Activated CD4-positive, alpha-beta T cell treated with anti-CD3 and anti-CD28 coated beads, Interleukin-10, Interleukin-2, amounts not matched to agents 100 ng/mL and 50 ng/mL, durations not matched to agents 16 hours and 8 hours (primary cell): ENCODE data around the gene ATP5MC3.
A peak's percentile ranks its signal among the peaks of the same experiment; 100 is the strongest.

Source experiments
- DNase-seq: peaks from one replicate; pipeline ENCODE4 v3.0.0-alpha.2; 2020

Gene ATP5MC3

DNA sequence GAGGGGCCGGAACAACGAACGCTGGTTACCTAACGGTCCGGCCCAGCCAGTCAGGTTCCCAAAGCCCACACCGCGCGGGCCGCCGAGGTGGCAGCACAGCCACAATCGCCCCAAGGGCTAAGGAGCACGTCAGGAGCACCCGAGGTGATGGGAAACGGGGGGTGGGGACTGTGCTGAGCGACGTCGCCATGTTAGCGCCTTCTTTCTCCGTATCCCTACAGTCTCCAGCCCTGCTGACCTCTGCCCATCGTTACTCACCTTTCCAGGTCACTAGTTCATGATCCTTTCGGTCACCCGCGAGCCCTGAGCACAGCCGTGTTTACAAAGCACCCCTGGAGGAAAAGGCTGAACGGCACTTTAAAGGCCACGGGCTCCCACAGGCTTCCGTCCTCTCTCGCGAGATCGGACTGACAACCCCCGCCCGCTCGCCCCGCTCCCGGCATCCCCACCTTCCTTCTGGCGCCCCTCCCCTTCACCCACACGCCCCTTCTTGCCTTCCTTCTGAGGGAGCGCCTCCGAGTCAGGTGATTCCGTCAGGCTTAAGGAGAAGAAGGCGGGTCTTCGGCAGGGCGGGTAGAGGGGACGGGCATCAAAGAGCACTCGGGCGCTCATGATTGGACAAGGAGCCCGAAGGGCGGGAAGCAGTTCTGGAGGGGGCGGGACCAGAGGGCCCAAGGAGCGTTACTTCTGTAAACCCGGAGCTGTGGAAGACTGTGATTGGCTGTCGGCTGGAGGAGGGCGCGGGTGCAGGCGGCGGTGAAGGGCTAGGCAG, 13.5 kb downstream of the ATP5MC3 start, which contains the start of gene ATF2:
TSS of gene ATF2 (minus strand) at position 412 of the 772 bp plus-strand sequence. CDS start 31,760 bp downstream, outside the sequence.
- DNase-seq, result peak; percentile 100

- DNase-seq, result peak; percentile 27
Measured at GRCh38 chr2:175167076-175167791, 14.3 kb downstream of the ATP5MC3 start.

- DNase-seq, result no peak
Measured at GRCh38 chr2:175166216-175166824, 15.2 kb downstream of the ATP5MC3 start.

DNA sequence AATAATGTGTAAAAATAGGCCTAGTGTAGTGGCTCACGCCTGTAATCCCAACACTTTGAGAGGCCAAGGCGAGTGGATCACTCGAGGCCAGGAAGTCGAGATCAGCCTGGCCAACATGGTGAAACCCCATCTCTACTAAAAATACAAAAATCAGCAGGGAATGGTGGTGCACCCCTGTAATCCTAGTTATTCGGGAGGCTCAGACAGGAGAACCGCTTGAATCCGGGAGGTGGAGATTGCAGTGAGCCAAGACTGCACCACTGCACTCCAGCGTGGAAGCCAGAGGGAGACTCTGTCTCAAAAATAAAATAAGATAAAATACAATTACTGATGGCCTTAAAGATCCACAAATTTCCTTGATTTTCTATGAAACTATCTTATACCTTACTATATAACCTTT, 17.3 kb downstream of the ATP5MC3 start:
- DNase-seq, result no peak

DNA sequence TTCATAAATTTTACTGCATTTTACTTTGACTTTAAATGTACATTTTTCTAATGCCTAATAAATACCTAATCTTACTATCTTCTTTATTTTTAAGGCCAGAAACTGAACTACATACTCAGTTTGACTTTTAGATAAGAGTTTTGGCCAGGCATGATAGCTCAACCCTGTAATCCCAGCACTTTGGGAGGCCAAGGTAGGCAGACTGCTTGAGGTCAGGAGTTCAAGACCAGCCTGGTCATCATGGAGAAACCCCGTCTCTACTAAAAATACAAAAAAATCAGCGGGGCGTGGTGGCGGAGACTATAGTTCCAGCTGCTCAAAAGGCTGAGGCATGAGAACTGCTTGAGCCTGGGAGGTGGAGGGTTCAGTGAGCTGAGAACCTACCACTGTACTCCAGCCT, 22.6 kb downstream of the ATP5MC3 start:
- no peak for DNase-seq

DNA sequence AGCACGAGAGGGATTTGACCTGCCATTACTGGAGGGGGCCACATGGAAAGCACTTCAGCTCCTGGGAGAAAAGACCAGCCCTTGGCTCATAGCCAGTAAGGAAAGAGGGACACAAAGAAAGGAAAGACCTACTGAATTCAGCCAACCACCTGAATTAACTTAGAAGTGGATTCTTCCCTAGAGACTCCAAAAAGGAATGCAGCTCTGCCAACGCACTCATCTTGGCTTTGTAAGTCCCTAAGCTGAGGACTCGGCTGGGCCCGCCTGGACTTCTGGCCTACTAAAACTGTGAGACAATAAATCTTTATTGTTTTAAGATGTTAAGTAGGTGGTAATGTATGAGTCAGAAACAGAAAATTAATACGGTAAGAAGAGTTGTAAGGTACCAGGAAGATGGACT, 25.0 kb downstream of the ATP5MC3 start:
- no peak for DNase-seq

DNA sequence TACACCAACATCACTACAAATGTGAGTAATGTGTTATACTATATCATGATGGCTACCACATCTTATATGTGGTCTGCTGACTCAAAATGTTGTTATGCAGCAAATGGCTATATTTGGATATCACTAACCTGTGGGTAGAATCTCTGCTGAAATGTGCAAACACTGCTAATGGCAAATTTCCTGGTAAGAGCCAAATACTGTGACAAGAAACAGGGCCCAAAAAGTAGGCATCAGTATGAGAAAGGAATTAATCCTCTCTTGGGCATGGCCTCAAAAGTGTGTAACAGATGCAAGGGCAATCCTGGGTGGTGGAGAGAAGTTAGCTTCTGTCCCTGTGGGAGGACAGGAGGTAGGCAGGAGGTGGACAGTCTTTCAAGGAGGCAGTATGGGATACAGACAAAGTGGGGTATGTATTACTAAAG, 26.8 kb downstream of the ATP5MC3 start:
- DNase-seq, result peak; percentile 86

GRCh38 chr2:175152242-175152641, 29.3 kb downstream of the ATP5MC3 start:
- DNase-seq, result peak; percentile 69

GRCh38 chr2:175151791-175152190, 29.7 kb downstream of the ATP5MC3 start:
- no peak for DNase-seq

DNA sequence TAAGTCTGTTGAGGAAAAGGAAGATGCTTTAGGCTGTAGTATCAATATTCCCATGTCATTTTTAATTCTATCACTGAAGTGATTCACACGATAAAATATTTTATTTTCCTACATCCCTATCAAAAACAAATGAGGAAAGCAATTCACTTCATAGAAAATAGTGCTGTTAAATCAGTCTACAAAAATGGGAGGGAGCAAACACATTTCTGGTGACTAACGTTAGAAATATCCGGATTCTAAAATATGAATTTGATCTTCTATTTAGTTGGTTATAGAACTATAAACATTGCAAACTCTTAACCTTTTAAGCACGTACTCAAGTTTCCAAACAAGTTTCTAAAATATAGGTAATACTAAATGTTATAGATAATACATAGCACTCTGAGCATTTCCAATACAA, 34.3 kb downstream of the ATP5MC3 start:
- DNase-seq, result no peak

DNA sequence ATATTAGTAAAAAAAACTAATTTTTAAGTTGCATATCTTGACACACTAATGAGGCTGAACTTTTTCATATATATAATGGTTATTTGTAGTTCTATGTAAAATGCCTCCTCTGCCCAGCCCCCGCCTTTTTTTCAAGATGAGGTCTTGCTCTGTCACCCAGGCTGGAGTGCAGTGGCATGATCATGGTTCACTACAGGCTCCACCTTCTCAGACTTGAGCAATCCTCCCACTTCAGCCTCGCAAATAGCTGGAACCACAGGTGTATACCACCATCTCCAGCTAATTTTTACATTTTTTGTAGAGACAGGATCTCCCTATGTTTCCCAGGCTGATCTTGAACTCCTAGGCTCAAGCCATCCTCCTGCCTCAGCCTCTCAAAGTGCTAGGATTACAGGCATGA, 37.8 kb downstream of the ATP5MC3 start:
- DNase-seq, result no peak

DNA sequence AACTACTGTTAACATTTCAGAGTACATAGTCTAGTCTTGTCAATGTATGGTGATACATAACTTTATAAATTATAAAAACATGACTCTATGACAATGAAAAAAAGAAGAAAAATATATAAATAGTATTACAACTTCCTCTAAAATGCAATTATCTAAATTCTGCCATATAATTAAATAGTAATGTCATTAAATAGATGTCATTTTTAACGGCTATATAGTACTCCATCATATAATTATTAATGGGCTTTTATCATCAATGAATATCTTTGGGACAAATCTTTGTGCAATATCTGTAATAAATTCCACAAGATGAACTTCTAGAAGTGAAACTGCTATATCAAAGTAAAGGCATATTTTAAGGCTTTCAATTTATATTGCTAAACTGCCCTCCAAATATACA, 38.3 kb downstream of the ATP5MC3 start:
- no peak for DNase-seq

DNA sequence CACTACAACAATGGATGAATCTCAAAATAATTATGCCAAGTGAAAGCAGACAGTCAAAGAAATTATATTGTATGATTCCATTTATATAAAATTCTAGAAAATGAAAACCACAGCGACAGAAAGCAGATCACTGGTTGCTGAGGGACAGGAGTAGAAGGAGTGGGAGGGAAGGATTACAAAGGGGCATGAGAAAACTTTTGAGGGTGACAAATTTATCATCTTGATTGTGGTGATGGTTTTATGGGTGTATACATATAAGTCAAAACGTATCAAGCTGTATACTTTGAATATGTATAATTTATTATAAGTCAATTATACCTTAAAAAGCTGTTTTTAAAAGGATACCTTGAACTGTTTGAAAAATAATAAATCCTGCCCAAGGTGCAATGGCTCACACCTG, 41.2 kb downstream of the ATP5MC3 start:
- no peak for DNase-seq

DNA sequence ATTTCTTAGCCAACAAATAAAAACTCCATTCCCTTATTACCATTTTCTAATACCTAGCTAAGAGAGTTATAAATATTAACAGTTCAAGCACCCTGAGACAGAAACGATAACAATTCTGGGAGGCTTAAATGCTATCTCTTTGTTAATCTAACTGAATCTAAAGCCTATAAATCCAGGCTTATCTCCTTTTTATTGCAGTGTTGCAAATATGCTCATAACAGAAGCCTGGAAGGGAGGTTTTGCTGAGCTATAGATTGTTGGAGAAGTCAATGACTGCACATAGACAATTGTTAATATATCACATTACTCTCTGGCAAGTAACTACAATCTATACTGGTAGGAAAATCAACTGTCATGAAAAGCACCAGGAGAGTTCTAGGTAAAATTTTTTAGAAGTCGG, 43.7 kb downstream of the ATP5MC3 start:
- DNase-seq, result no peak

DNA sequence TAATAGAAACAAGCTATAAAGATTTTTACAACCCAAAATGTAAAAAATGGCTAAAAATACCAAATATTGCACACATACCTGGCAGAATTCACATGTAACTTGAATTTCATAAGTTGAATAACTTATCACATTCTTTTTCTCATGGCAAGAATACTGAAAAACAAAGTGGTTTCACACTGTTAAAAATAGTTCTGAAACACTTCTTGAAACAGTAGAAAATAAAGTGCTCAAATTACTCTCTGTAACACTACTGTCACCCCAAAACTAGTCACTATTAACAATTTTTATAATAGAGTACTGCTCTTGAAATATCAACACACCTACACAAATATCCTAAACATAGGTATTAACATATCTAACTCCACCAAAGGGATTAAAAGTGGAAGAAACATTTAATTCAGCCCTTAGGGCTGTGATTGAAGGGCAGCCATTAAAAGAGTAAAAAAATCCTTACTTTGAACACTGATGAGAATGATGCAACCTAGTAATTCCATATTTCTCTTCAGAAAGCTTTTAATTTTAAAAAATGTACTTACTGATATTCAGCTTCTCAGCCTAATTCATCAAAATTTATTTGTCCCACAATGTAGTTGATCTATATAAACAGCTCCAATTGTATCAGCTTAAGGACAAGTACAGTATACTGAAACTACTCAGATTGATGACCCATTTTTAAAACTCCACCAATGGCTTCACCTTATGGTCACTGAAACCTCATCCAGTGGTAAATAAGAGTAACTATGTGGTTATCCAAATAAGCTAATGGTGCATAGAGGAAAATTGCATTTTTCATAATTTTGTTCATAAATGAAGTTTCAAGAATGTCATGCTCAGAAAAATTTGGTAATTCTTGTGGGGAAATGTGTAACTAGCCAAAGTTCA, 44.9 kb downstream of the ATP5MC3 start:
- no peak for DNase-seq

- no peak for DNase-seq
Measured at GRCh38 chr2:175135862-175136261, 45.6 kb downstream of the ATP5MC3 start.

GRCh38 chr2:175135177-175135576, 46.3 kb downstream of the ATP5MC3 start:
- DNase-seq, result no peak

DNA sequence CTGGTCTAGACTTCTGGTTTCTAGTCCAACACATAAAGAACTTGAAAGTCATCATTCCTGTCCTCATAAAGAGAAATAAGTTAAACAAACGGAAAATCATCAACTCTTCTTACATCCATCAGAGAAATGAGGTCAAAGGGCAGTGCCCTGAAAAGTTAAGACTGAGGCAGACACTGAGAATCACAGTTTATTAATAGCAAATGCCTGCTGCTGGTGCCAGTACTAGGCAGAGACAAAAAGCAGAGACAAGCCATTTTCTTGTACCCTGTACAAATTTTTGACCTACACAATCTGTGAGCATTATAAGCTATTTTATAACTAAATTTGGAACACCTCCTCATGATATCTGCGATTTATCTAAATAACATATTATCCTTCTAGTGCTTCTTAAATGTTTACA, 50.3 kb downstream of the ATP5MC3 start:
- DNase-seq, result no peak

- no peak for DNase-seq
Measured at GRCh38 chr2:175126661-175127060, 54.8 kb downstream of the ATP5MC3 start.
